HG03159 (cell line): ENCODE measurements around the gene RPS6KA2.
A peak's percentile ranks its signal among the peaks of the same experiment; 100 is the strongest.
"Not testable (repeated sequence)": the region's sequence is repeated elsewhere in the genome, so short reads cannot be mapped to it uniquely, and the experiment has no call there.

Source experiments
- ATAC-seq: cut with Tn5 transposase; IDR thresholded peaks from one replicate; pipeline ENCODE4 v1.9.1; 2021; ENCODE audit warnings: mild to moderate bottlenecking, moderate library complexity; ENCODE audit not compliant: unreplicated experiment

Gene RPS6KA2

GRCh38 chr6:166411271-166411670 is 215.8 kb downstream of the RPS6KA2 start:
- ATAC-seq, result no peak

GRCh38 chr6:166410426-166410935 is 216.6 kb downstream of the RPS6KA2 start:
- ATAC-seq, result no peak

GRCh38 chr6:166408936-166409755 is 217.9 kb downstream of the RPS6KA2 start:
- ATAC-seq, result no peak

GRCh38 chr6:166406197-166406596 is 220.9 kb downstream of the RPS6KA2 start:
- no peak for ATAC-seq

- no peak for ATAC-seq
These were observed 221.7 kb downstream of the RPS6KA2 start for GRCh38 chr6:166405386-166405785.

GRCh38 chr6:166402582-166403277 is 224.3 kb downstream of the RPS6KA2 start:
- no peak for ATAC-seq

- peak; percentile 69 for ATAC-seq
These were observed 226.3 kb downstream of the RPS6KA2 start for GRCh38 chr6:166400649-166401250.

- no peak for ATAC-seq
These were observed 226.9 kb downstream of the RPS6KA2 start for GRCh38 chr6:166400181-166400580.

- no peak for ATAC-seq
These were observed 228.7 kb downstream of the RPS6KA2 start for GRCh38 chr6:166398348-166398747.

- ATAC-seq, result no peak
These were observed 229.2 kb downstream of the RPS6KA2 start for GRCh38 chr6:166397849-166398248.

GRCh38 chr6:166395778-166396177 is 231.3 kb downstream of the RPS6KA2 start:
- ATAC-seq, result no peak

- ATAC-seq, result no peak
These were observed 231.7 kb downstream of the RPS6KA2 start for GRCh38 chr6:166395351-166395750.

GRCh38 chr6:166394036-166394892 is 232.8 kb downstream of the RPS6KA2 start:
- no peak for ATAC-seq

- ATAC-seq, result no peak
These were observed 233.6 kb downstream of the RPS6KA2 start for GRCh38 chr6:166393535-166393823.

- ATAC-seq, result not testable (repeated sequence)
These were observed 234.1 kb downstream of the RPS6KA2 start for GRCh38 chr6:166392755-166393534.

GRCh38 chr6:166389119-166389518 is 237.9 kb downstream of the RPS6KA2 start:
- ATAC-seq, result no peak

GRCh38 chr6:166388290-166389004 is 238.6 kb downstream of the RPS6KA2 start:
- no peak for ATAC-seq

- ATAC-seq, result no peak
These were observed 239.3 kb downstream of the RPS6KA2 start for GRCh38 chr6:166387642-166388289.

- not testable (repeated sequence) for ATAC-seq
These were observed 240.0 kb downstream of the RPS6KA2 start for GRCh38 chr6:166387098-166387497.
